ENCODE measurements around the gene STK16. TPM values are rescaled to one million over a fixed set of nuclear protein-coding genes. Genes with fewer than 3 reads are reported as not detected.

The STK16 gene
- total RNA-seq, 4 donors from 2014 or later = 4.4 to 19.3 (median 14.2) TPM

DNA sequence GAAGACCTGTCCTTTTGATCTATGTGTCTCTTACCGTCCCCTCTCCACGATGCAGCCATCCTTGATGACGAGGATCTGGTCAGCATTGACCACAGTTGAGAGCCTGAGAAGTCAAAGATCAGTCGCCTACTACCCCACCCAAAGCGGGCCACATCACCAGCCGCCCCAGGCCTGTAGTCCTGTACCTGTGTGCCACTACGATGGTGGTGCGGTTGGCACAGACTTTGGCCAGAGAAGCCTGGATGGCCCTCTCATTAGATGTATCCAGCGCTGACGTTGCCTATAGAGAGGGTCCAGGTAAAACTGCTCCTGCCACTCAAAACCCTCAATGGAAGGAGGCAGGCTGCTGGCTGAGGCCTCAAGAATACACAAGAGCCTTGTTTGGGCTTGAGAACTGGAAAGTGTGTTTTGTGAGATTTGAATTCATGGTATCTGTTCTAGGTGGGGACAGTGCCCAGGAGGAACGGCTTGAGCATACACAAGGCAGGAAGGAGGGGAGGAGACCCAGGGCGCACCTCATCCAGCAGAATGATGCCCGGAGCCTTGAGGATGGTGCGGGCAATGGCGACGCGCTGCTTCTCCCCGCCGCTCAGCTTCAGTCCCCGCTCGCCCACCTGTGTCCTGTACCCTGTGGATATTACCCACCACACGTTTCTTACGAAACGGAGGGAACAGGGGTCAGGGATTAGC is 34.9 kb upstream of the STK16 start:
- Histone ChIP-seq H3K9me3 (no peaks in the 10 kb centered on the region), H3K4me1 (peaks cover 16 to 21% of the 10 kb centered on the region in 2 donors), H3K4me3 (no peak overlapping the region), H3K27me3 (no peaks in the 10 kb centered on the region), H3K36me3 (peaks cover 0 to 70% of the 10 kb centered on the region in 2 donors), H3K27ac (no peak overlapping the region)
- intact Hi-C loops (cut with DNase I; ENCODE audit: low total_unique reads) = no loop called here
- ATAC-seq (no peak), DNase-seq (no peak)
- in situ Hi-C loops (cut with MboI; ENCODE audit: low sequenced_read_pairs in 4 of 4) = no loop called here
- TF ChIP-seq, protein P1, sequence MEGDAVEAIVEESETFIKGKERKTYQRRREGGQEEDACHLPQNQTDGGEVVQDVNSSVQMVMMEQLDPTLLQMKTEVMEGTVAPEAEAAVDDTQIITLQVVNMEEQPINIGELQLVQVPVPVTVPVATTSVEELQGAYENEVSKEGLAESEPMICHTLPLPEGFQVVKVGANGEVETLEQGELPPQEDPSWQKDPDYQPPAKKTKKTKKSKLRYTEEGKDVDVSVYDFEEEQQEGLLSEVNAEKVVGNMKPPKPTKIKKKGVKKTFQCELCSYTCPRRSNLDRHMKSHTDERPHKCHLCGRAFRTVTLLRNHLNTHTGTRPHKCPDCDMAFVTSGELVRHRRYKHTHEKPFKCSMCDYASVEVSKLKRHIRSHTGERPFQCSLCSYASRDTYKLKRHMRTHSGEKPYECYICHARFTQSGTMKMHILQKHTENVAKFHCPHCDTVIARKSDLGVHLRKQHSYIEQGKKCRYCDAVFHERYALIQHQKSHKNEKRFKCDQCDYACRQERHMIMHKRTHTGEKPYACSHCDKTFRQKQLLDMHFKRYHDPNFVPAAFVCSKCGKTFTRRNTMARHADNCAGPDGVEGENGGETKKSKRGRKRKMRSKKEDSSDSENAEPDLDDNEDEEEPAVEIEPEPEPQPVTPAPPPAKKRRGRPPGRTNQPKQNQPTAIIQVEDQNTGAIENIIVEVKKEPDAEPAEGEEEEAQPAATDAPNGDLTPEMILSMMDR (IDR thresholded peaks at IDR 0.05 in 4 of 5, conservative IDR thresholded peaks at IDR 0.05 in 1 of 5) = no peak
- no peak for TF ChIP-seq POLR2A (IDR thresholded peaks at IDR 0.05)

DNA sequence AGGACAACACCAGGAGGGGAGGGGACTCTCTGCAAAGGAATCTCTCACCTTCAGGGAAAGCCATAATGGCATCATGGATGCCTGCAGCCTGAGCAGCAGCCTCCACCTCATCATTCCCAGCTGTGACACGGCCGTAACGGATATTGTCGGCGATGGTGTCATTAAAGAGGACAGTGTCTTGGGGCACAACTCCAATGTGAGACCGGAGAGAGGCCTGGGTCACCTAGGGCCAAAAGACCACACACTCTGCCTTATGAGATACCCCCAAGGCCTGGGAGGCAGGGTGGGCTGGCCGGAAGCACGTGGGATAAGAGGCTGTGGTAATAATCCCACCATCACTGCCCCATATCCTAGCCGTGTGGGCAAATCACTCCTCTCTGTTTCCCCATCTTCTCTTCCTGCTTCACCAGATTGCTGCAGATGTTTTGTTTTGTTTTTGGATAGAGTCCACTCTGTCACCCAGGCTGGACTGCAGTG is 34.4 kb upstream of the STK16 start:
- H3K36me3 ChIP-seq = peaks cover 0 to 76% of the 10 kb centered on the region in 2 donors
- no peak overlapping the region for H3K27ac ChIP-seq
- in situ Hi-C loops (cut with MboI; ENCODE audit: low sequenced_read_pairs in 4 of 4) = no loop called here
- H3K9me3 ChIP-seq = no peaks in the 10 kb centered on the region
- peaks cover 15 to 17% of the 10 kb centered on the region in 2 donors for H3K4me1 ChIP-seq
- H3K4me3 ChIP-seq = no peak overlapping the region
- H3K27me3 ChIP-seq = no peaks in the 10 kb centered on the region
- TF ChIP-seq, protein P1 (IDR thresholded peaks at IDR 0.05 in 4 of 5, conservative IDR thresholded peaks at IDR 0.05 in 1 of 5) = no peak
- no peak for TF ChIP-seq POLR2A (IDR thresholded peaks at IDR 0.05)
- no peak for ATAC-seq
- intact Hi-C loops (cut with DNase I; ENCODE audit: low total_unique reads) = no loop called here
- no peak for DNase-seq

- intact Hi-C loops (cut with DNase I; ENCODE audit: low total_unique reads) = no loop called here
- H3K4me1 ChIP-seq = peaks cover 11% of the 10 kb centered on the region in 2 donors
- TF ChIP-seq, protein P1 (IDR thresholded peaks at IDR 0.05 in 4 of 5, conservative IDR thresholded peaks at IDR 0.05 in 1 of 5) = no peak
- TF ChIP-seq POLR2A (IDR thresholded peaks at IDR 0.05) = no peak
- no peak overlapping the region for H3K4me3 ChIP-seq
- no peaks in the 10 kb centered on the region for H3K27me3 ChIP-seq
- ATAC-seq (no peak), DNase-seq (peak in 1 of 2 donors; percentile 5)
- in situ Hi-C loops (cut with MboI; ENCODE audit: low sequenced_read_pairs in 4 of 4) = no loop called here
- H3K9me3 ChIP-seq = no peaks in the 10 kb centered on the region
- H3K27ac ChIP-seq = no peak overlapping the region
- peaks cover 0 to 81% of the 10 kb centered on the region in 2 donors for H3K36me3 ChIP-seq
These were observed 32.3 kb upstream of the STK16 start for GRCh38 chr2:219213026-219213415.

GRCh38 chr2:219213486-219214071 is 31.7 kb upstream of the STK16 start:
- DNase-seq = no peak
- no peaks in the 10 kb centered on the region for H3K27me3 ChIP-seq
- no peak for TF ChIP-seq POLR2A (IDR thresholded peaks at IDR 0.05)
- TF ChIP-seq, protein P1 (IDR thresholded peaks at IDR 0.05 in 4 of 5, conservative IDR thresholded peaks at IDR 0.05 in 1 of 5) = no peak
- no peak overlapping the region for H3K27ac ChIP-seq
- H3K4me3 ChIP-seq = no peak overlapping the region
- H3K36me3 ChIP-seq = peaks cover 0 to 76% of the 10 kb centered on the region in 2 donors
- intact Hi-C loops (cut with DNase I; ENCODE audit: low total_unique reads) = no loop called here
- H3K4me1 ChIP-seq = peaks cover 7 to 14% of the 10 kb centered on the region in 2 donors
- ATAC-seq = no peak
- in situ Hi-C loops (cut with MboI; ENCODE audit: low sequenced_read_pairs in 4 of 4) = no loop called here
- no peaks in the 10 kb centered on the region for H3K9me3 ChIP-seq
